ENCODE results near the gene BCAP31. TPM values are rescaled to one million over a fixed set of nuclear protein-coding genes. Genes with fewer than 3 reads are reported as not detected.

The BCAP31 gene
- 256 and 267 TPM in 2 replicates for total RNA-seq

DNA sequence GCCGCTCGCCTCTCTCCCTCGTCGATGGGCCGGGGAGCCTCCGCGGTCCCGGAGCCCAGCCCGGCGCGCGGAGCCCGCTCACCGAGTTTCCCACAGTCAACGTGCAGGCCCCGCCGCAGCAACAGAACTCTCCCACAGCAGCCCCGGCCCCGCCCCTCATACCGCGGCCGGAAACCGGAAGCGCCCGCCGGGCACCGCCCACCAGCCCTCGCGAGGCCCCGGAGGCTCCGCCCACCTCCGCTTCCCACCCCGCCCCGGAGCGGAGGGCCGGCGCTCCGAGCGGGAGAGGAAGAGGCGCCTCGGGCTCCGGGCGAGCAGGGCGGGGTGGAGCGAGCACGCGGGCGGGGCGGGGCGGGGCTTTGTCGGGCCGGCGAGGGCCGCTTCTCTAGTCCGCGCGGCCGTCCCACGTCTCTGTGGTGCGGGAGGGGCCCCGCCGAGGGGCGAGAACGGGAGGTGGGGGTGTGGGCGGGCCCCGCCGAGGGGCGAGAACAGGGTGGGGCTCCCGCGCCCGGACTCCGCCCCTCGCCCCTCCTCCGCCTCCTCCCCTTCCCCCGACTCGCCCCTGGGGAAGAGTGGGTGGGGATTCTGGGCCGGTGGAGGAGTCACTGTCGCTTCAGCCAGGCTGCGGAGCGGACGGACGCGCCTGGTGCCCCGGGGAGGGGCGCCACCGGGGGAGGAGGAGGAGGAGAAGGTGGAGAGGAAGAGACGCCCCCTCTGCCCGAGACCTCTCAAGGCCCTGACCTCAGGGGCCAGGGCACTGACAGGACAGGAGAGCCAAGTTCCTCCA, at the start of gene BCAP31, which contains the start of gene ABCD1:
TSS of gene BCAP31 (minus strand) at position 136 of the 787 bp plus-strand sequence. CDS start 1,143 bp downstream, outside the sequence.
TSS of gene ABCD1 (plus strand) at position 605 of the 787 bp plus-strand sequence. CDS start 411 bp downstream, outside the sequence.

DNA sequence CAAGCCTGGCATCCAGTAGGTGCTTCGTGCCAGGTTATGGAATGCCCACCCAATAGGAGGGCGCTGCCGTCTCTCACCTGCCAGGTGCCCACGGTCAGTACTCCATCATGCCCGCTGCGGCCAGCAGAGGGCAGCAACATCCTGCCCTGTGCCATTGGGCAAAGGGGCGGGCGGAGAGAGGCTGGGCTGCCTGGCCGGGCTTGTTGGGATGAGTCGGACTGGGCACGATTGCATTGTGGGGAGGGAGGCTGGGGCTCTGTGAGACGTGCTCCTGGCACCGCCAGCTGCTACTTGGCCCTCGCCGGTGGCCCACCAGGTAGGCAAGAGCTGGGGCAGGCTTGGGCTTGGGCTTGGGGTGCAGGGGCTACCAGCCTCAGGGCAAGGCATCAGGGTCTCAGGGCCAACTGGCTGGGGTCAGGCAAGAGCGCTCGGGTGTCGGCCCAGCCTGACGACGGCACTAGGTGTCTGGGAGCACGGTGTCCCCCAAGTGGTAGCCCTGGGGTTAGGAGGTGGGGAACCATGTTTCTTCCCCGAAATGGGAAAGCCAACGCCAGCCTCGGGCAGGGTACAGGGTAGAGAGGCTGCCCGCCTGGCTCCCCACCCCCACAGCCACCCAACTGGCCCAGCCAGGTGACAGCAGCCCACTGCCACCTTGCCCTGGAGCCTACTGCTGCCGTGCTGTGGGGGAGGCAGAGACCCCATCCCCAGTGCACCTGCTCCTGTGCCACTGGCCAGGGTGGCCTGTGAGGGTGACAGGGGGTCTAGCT, 40.0 kb upstream of the BCAP31 start, which contains the start of gene PLXNB3:
TSS of gene PLXNB3 (plus strand) at position 261 of the 767 bp plus-strand sequence. CDS start 1,287 bp downstream, outside the sequence.

DNA sequence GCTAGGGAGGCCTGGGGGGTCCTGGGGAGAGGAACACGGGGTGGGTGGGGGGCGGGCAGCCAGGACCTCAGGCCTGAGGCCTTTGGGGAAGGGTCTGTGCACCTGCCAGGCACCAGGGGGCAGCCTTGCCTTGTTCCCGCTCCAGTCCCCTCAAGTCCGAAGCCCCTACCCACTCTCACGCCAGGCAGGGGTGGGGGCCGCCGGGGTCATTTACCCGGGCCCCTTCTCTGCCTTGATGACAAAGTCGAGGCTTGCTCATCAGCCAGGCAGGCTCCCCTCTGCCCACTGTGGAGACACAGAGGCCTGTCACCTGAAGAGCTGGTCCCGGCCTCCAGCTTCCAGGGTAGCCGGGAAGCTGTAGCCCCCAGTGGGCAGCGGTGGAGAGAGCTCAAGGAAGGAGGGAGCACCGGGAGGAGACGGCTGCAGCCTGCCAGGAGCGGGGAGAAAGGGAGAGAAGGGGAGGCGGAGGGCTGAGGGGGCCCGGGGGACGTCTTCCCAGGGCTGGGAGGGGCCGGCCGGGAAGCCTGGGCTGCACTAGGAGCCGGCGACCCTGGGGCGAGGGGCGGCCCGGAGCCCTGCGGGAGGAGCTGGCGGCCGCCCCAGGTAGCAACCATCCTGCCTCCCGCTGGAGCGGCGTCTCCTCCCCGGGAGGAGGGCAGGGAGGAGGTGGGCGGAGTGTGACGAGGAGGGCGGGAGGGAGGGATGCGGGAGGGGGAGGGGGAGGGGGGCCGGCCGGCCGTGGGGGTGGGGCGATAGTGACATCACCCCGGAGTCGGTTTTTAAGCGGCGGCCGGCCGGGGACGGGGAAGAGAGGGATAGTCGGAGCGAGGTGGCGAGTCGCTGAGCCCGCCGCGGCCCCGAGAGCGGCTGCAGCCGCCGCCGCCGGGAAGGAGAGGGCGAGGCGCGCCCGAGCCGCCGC, 36.8 kb downstream of the BCAP31 start, which contains the start of gene SLC6A8:
TSS of gene SLC6A8 (plus strand) at position 806 of the 919 bp plus-strand sequence. CDS start 649 bp downstream, outside the sequence.

DNA sequence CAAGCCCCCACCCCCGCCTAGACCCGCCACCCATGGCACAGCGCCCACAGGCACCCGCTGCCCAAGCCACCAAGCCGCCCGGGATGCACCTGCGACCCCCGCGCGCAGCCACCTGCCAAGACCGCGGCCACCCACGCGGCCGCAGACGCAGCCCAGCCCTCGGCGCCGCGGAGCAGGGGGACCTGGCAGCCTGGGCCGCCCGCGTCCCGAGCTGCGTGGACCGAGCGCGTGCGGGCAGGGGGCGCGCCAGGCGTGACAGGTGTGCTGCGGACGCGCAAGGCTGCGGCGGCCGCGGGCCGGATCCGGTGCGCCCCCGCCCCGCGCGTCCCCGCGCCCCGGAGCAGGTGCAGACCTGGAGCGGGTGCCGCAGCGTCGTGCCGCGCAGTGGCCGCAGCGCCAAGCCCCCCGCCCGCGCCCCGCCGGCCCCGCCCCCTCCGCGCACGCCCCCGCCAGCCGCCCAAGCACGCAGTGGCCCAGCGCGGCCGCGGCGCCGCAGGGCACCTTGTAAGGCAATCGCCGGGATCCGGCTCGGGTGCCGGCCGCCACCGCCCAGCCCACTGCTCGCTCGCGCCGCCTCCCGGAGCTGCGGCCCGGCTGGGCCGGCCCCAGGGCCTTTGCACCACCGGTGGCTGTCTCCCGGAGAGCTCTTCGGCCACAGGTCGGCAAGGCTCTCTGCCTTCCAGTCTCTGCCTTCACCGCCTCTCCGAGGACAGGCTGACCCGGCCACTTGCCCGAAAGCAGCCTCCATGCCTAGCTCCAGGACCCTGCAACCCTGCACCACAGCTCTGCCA, 50.6 kb downstream of the BCAP31 start, which contains the start of gene PNCK:
TSS of gene PNCK (minus strand) at position 386 of the 791 bp plus-strand sequence. CDS start 737 bp downstream, outside the sequence.

Other genes starting within 250 kb of the BCAP31 start
- gene BGN, start 229.4 kb downstream of the BCAP31 start, total RNA-seq = 0.21 and 0.48 TPM in 2 replicates
- not detected in 2 replicates for gene ATP2B3, start 206.7 kb downstream of the BCAP31 start, total RNA-seq
- 37.7 and 64.8 TPM in 2 replicates for gene CCNQ, start 125.2 kb downstream of the BCAP31 start, total RNA-seq
- gene DUSP9, start 77.2 kb downstream of the BCAP31 start, total RNA-seq = 1.5 and 1.7 TPM in 2 replicates
- gene PNCK, start 50.6 kb downstream of the BCAP31 start, total RNA-seq = 3.9 and 4.7 TPM in 2 replicates
- gene SLC6A8, start 36.5 kb downstream of the BCAP31 start, total RNA-seq = 41.4 and 44.8 TPM in 2 replicates
- gene ABCD1, start 469 bp upstream of the BCAP31 start, total RNA-seq = 3.4 and 3.9 TPM in 2 replicates
- gene PLXNB3, start 39.9 kb upstream of the BCAP31 start, total RNA-seq = 6.3 and 9.8 TPM in 2 replicates
- gene SRPK3, start 56.7 kb upstream of the BCAP31 start, total RNA-seq = under 0.01 and 0.43 TPM in 2 replicates
- 22.4 and 42.9 TPM in 2 replicates for gene IDH3G, start 70.0 kb upstream of the BCAP31 start, total RNA-seq
- gene SSR4, start 70.3 kb upstream of the BCAP31 start, total RNA-seq = 134 and 165 TPM in 2 replicates
- gene PDZD4, start 106.2 kb upstream of the BCAP31 start, total RNA-seq = under 0.01 TPM in 1 of 2 replicates, not detected in the other
- gene L1CAM, start 161.8 kb upstream of the BCAP31 start, total RNA-seq = 0.85 and 20.7 TPM in 2 replicates
- gene AVPR2, start 180.3 kb upstream of the BCAP31 start, total RNA-seq = 0.48 TPM in 1 of 2 replicates, not detected in the other
- 6.0 and 6.7 TPM in 2 replicates for gene ARHGAP4, start 201.9 kb upstream of the BCAP31 start, total RNA-seq
- gene NAA10, start 210.7 kb upstream of the BCAP31 start, total RNA-seq = 61.4 and 74.2 TPM in 2 replicates
- 2.1 and 5.5 TPM in 2 replicates for gene RENBP, start 220.3 kb upstream of the BCAP31 start, total RNA-seq
- gene HCFC1, start 247.4 kb upstream of the BCAP31 start, total RNA-seq = 9.4 and 13.2 TPM in 2 replicates
- gene TMEM187, start 248.4 kb upstream of the BCAP31 start, total RNA-seq = 4.9 and 8.9 TPM in 2 replicates